ENCODE measurements around the gene EYA4.
"Not testable (repeated sequence)": the region's sequence is repeated elsewhere in the genome, so short reads cannot be mapped to it uniquely, and the experiment has no call there.

- TF ChIP-seq CTCF (IDR thresholded peaks at IDR 0.05; ENCODE audit: insufficient read depth, low read depth, low read length); EZH2 (IDR thresholded peaks at IDR 0.05; ENCODE audit: insufficient read depth, low read length): not testable (repeated sequence)
These were observed 313.0 kb downstream of the EYA4 start for GRCh38 chr6:133554121-133554520.
